Liver (tissue), 9 donors: Measurements from ENCODE around the gene RGS14. TPM values are rescaled to one million over a fixed set of nuclear protein-coding genes. Genes with fewer than 3 reads are reported as not detected.
A peak's percentile ranks its signal among the peaks of the same experiment; 100 is the strongest.
"Not testable (repeated sequence)": the region's sequence is repeated elsewhere in the genome, so short reads cannot be mapped to it uniquely, and the experiment has no call there.

ENCODE experiments used
- DNase-seq: peaks from one replicate; pipeline ENCODE4 v3.0.0-alpha.2; 2017; ENCODE audit warnings: low spot score
- H3K27ac ChIP-seq, 2 donors: one replicate each; pipeline ENCODE4 v1.7.0; 2013; ENCODE audit warnings: inconsistent platforms in 2 of 2, low read length in 2 of 2, control low read depth in 1 of 2, low read depth in 1 of 2, mild to moderate bottlenecking in 1 of 2
- H3K27me3 ChIP-seq, 4 donors: one replicate each; pipeline versions ENCODE4 v1.6.1 to v1.7.0; 2013; ENCODE audit warnings: low read length in 3 of 4, inconsistent platforms in 1 of 4, mild to moderate bottlenecking in 1 of 4, moderate library complexity in 1 of 4; ENCODE audit not compliant: control insufficient read depth in 4 of 4, insufficient read depth in 4 of 4
- H3K36me3 ChIP-seq, 4 donors: one replicate each; pipeline versions ENCODE4 v1.6.1 to v1.7.0; 2013; ENCODE audit warnings: low read length in 3 of 4, mild to moderate bottlenecking in 3 of 4, low read depth in 1 of 4, moderate library complexity in 1 of 4; ENCODE audit not compliant: control insufficient read depth in 4 of 4, insufficient read depth in 3 of 4
- H3K4me1 ChIP-seq, 4 donors: one replicate each; pipeline versions ENCODE4 v1.6.1 to v1.7.0; 2013; ENCODE audit warnings: low read length in 3 of 4, mild to moderate bottlenecking in 3 of 4, moderate library complexity in 1 of 4; ENCODE audit not compliant: control insufficient read depth in 4 of 4, insufficient read depth in 4 of 4
- H3K4me3 ChIP-seq, 3 donors: one replicate each; pipeline versions ENCODE4 v1.6.1 to v1.7.0; 2013; ENCODE audit warnings: low read length in 3 of 3, control low read depth in 1 of 3, low read depth in 1 of 3, mild to moderate bottlenecking in 1 of 3
- H3K9ac ChIP-seq, 2 donors: one replicate each; pipeline ENCODE4 v1.7.0; 2013; ENCODE audit warnings: low read length in 2 of 2, mild to moderate bottlenecking in 2 of 2, moderate library complexity in 2 of 2, control low read depth in 1 of 2, low read depth in 1 of 2
- H3K9me3 ChIP-seq, 4 donors: one replicate each; pipeline versions ENCODE4 v1.6.1 to v1.7.0; 2013; ENCODE audit warnings: low read length in 3 of 4; ENCODE audit not compliant: control insufficient read depth in 4 of 4
- EGR1 ChIP-seq, 2 donors: IDR thresholded peaks; 2 replicates each; pipeline ENCODE4 v1.6.1; 2016 to 2018; ENCODE audit warnings: antibody characterized with exemption in 2 of 2, low read depth in 2 of 2
- FOXA1 ChIP-seq: IDR thresholded peaks from 2 replicates; pipeline ENCODE4 v1.6.1; 2016; ENCODE audit warnings: antibody characterized with exemption
- GABPA ChIP-seq, 2 donors: IDR thresholded peaks in 1 of 2; conservative IDR thresholded peaks in 1 of 2; 2 replicates each; pipeline ENCODE4 v1.6.1; 2016; ENCODE audit warnings: antibody characterized with exemption in 2 of 2, mild to moderate bottlenecking in 1 of 2, moderate library complexity in 1 of 2
- HNF4A ChIP-seq, 2 donors: conservative IDR thresholded peaks; 2 replicates each; pipeline ENCODE4 v1.6.1; 2016; ENCODE audit warnings: antibody characterized with exemption in 2 of 2, mild to moderate bottlenecking in 2 of 2
- HNF4G ChIP-seq: IDR thresholded peaks from 2 replicates; pipeline ENCODE4 v1.6.1; 2016; ENCODE audit warnings: antibody characterized with exemption
- JUND ChIP-seq, 2 donors: IDR thresholded peaks; 2 replicates each; pipeline ENCODE4 v1.6.1; 2016; ENCODE audit warnings: antibody characterized with exemption in 2 of 2
- MAX ChIP-seq: IDR thresholded peaks from 2 replicates; pipeline ENCODE4 v1.6.1; 2016; ENCODE audit warnings: antibody characterized with exemption
- REST ChIP-seq: IDR thresholded peaks from 2 replicates; pipeline ENCODE4 v1.6.1; 2016; ENCODE audit warnings: antibody characterized with exemption, mild to moderate bottlenecking
- RXRA ChIP-seq, 2 donors: IDR thresholded peaks; 2 replicates each; pipeline ENCODE4 v1.6.1; 2017 to 2018; ENCODE audit warnings: antibody characterized with exemption in 2 of 2, mild to moderate bottlenecking in 1 of 2
- SP1 ChIP-seq: IDR thresholded peaks from 2 replicates; pipeline ENCODE4 v1.6.1; 2018; ENCODE audit warnings: antibody characterized with exemption, mild to moderate bottlenecking
- ZBTB33 ChIP-seq: IDR thresholded peaks from 2 replicates; pipeline ENCODE4 v1.6.1; 2016; ENCODE audit warnings: antibody characterized with exemption
- WGBS: extraction: QIAGEN DNeasy Blood & Tissue Kit; methylation state at CpG from one replicate; pipeline ENCODE4 v1.1.7; 2013; 5-methylcytosine and 5-hydroxymethylcytosine counted together
- polyA plus RNA-seq, 2 donors: library from polyadenylated mRNA; stranded (reverse) in 1 of 2; unstranded in 1 of 2; fragments of 200-250 nt in 1 of 2; fragments of >200 nt in 1 of 2; fragmentation: Nextera tagmentation in 1 of 2; extraction: Ambion mirVana in 1 of 2; gene quantifications; one replicate each; pipeline versions ENCODE4 v1.2.1 to v1.2.3, GENCODE V29; 2013 to 2015
- total RNA-seq, 2 donors: library from RNA; depleted of rRNA; stranded (reverse); fragments of >200 nt; gene quantifications; one replicate each; pipeline ENCODE4 v1.2.3, GENCODE V29; 2014
- donor health status: healthy.
- donor health status: healthy.
- donor health status: healthy.
- donor health status: healthy.
- donor health status: healthy.

The RGS14 gene
- total and polyA plus RNA-seq, 4 donors = 10.2 to 53.8 (median 33.3) TPM

GRCh38 chr5:177373806-177374205, 16.1 kb downstream of the RGS14 start (continued):
- peak; percentile 55 for TF ChIP-seq ZBTB33
- peak; percentile 53 to 77 for TF ChIP-seq HNF4A (conservative IDR thresholded peaks at IDR 0.05)
- TF ChIP-seq EGR1 (IDR thresholded peaks at IDR 0.05; ENCODE audit: low read depth in 2 of 2) = peak in 1 of 2 donors; percentile 70
- no peak for TF ChIP-seq HNF4G
- peak; percentile 76 for TF ChIP-seq MAX
- TF ChIP-seq FOXA1 = peak; percentile 31
- peak; percentile 70 to 80 for TF ChIP-seq RXRA (IDR thresholded peaks at IDR 0.05)

- no peak for DNase-seq
- Histone ChIP-seq H3K27me3 (no peaks in the 10 kb centered on the region), H3K9me3 (no peaks in the 10 kb centered on the region), H3K4me3 (no peak overlapping the region), H3K4me1 (peaks cover 35 to 77% (median 58%) of the 10 kb centered on the region in 4 donors), H3K36me3 (no peaks in the 10 kb centered on the region), H3K9ac (no peak overlapping the region), H3K27ac (peak overlapping the region; percentile 62 to 74)
- TF ChIP-seq HNF4A (conservative IDR thresholded peaks at IDR 0.05) (no peak), MAX (peak; percentile 6), GABPA (IDR thresholded peaks at IDR 0.05 in 1 of 2, conservative IDR thresholded peaks at IDR 0.05 in 1 of 2) (no peak), ZBTB33 (peak; percentile 0), FOXA1 (no peak), JUND (IDR thresholded peaks at IDR 0.05) (no peak), REST (peak; percentile 30), SP1 (no peak), RXRA (IDR thresholded peaks at IDR 0.05) (no peak)
- WGBS = 43% methylated on average over 5 of the region's 5 CpGs
Measured at GRCh38 chr5:177374211-177374610, 16.5 kb downstream of the RGS14 start.

GRCh38 chr5:177375516-177375915, 17.8 kb downstream of the RGS14 start:
- peaks cover 32 to 68% (median 51%) of the 10 kb centered on the region in 4 donors for H3K4me1 ChIP-seq
- WGBS = 73% methylated on average over 5 of the region's 5 CpGs
- not testable (repeated sequence) for H3K27me3 ChIP-seq, H3K9ac ChIP-seq, H3K4me3 ChIP-seq, H3K36me3 ChIP-seq, H3K27ac ChIP-seq, DNase-seq, H3K9me3 ChIP-seq
